Right cardiac atrium (tissue), 5 donors: ENCODE data around the gene AQP4. TPM values are rescaled to one million over a fixed set of nuclear protein-coding genes. Genes with fewer than 3 reads are reported as not detected.

Experiments used
- ATAC-seq, 2 donors: fragments of 200-7000 bp; cut with Tn5 transposase; one replicate each; pipeline versions ENCODE4 v1.8.0 to v1.9.1; 2020; ENCODE audit warnings: moderate library complexity in 2 of 2, mild to moderate bottlenecking in 1 of 2
- DNase-seq, 3 donors: peaks; one replicate each; pipeline ENCODE4 v3.0.0-alpha.2; 2020
- H3K27ac ChIP-seq: one replicate; pipeline ENCODE4 v1.5.1; 2013; ENCODE audit warnings: mild to moderate bottlenecking, low read length, control low read depth, moderate library complexity
- H3K27me3 ChIP-seq: one replicate; pipeline ENCODE4 v1.6.1; 2013; ENCODE audit not compliant: control insufficient read depth, insufficient read depth
- H3K4me1 ChIP-seq: one replicate; pipeline ENCODE4 v1.6.1; 2013; ENCODE audit warnings: low read length; ENCODE audit not compliant: control insufficient read depth, insufficient read depth
- H3K4me3 ChIP-seq: one replicate; pipeline ENCODE4 v1.5.1; 2013; ENCODE audit warnings: low read length, control low read depth
- H3K9me3 ChIP-seq: one replicate; pipeline ENCODE4 v1.6.1; 2013; ENCODE audit warnings: low read length; ENCODE audit not compliant: control insufficient read depth
- WGBS: extraction: QIAGEN DNeasy Blood & Tissue Kit; methylation state at CpG from one replicate; pipeline ENCODE4 v1.1.7; 2013; 5-methylcytosine and 5-hydroxymethylcytosine counted together
- intact Hi-C, 4 donors: fragments of 100-400 bp; cut with DNase I; formaldehyde crosslinking; loops; one replicate each; pipeline versions ENCODE4 v1.11.0 to v1.14.0; 2022 to 2023
- long read RNA-seq, 4 donors: library from polyadenylated mRNA; unstranded; transcript quantifications; one replicate each; pipeline ENCODE4 v2.0.0, GENCODE V29; 2020 to 2021
- polyA plus RNA-seq: library from polyadenylated mRNA; stranded (reverse); fragments of 200-250 nt; gene quantifications from one replicate; pipeline ENCODE4 v1.2.3, GENCODE V29; 2013
- total RNA-seq, 4 donors: library from RNA; stranded (reverse); fragmentation: NEBNext Ultra II Directional; extraction: Animal tissue kit (Norgen Biotek cat#: 25700); gene quantifications; one replicate each; pipeline ENCODE4 v1.2.1, GENCODE V29; 2021
- donor health status: healthy with polysubstance abuse.
- donor health status: DM: no; HTN: yes; CAD: no.
- donor health status: DM: no; HTN: no; CAD: no.
- donor health status: DM: no; HTN: yes; CAD: no; lungs with severe emphysema.
- donor health status: DM: yes; HTN: yes; CAD: no.

Gene AQP4, protein sequence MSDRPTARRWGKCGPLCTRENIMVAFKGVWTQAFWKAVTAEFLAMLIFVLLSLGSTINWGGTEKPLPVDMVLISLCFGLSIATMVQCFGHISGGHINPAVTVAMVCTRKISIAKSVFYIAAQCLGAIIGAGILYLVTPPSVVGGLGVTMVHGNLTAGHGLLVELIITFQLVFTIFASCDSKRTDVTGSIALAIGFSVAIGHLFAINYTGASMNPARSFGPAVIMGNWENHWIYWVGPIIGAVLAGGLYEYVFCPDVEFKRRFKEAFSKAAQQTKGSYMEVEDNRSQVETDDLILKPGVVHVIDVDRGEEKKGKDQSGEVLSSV
- total RNA-seq (10 to 100 TPM in 3 of 4 donors, 1 to 10 TPM in 1; 9.7 to 23.6 (median 15.2) TPM), polyA plus RNA-seq (5.1 TPM)
- long read RNA-seq, donor 1, full-length matches to known transcripts, result 9 of 12 reads
- long read RNA-seq, donor 1, partial matches to known transcripts, result 0 of 12 reads
- long read RNA-seq, donor 1, other reads (novel, unspliced or antisense), result 3 of 12 reads
- long read RNA-seq, donor 2, full-length matches to known transcripts, result 7 of 8 reads
- long read RNA-seq, donor 2, partial matches to known transcripts, result 0 of 8 reads
- long read RNA-seq, donor 2, other reads (novel, unspliced or antisense), result 1 of 8 reads
- long read RNA-seq, donor 3, full-length matches to known transcripts, result 35 of 47 reads
- long read RNA-seq, donor 3, partial matches to known transcripts, result 5 of 47 reads
- long read RNA-seq, donor 3, other reads (novel, unspliced or antisense), result 7 of 47 reads
- long read RNA-seq, donor 4, full-length matches to known transcripts, result 10 of 13 reads
- long read RNA-seq, donor 4, partial matches to known transcripts, result 0 of 13 reads
- long read RNA-seq, donor 4, other reads (novel, unspliced or antisense), result 3 of 13 reads

DNA sequence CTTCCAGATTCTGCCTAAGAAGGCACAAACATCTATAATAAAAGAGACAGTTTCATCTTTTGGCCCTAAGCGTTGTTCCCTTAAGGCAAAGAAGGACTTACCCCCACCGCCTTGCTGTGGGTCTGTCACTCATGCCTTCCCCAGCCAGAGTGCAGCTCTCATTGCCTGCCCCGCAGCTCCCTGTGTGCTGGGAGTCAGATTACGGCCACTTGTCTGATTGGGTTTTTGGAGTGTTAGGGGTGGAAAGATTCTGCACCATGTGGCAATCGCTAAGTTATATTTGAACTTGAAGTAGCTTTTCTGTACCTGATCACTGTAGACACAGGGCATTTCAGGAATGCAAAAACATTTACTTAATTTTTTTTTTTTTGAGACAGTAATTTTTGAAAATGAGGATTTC, at the start of gene AQP4:
Gene AQP4 (minus strand): TSS at position 151 of the 400 bp plus-strand sequence. CDS start 18 bp downstream, at position 133.
- Histone ChIP-seq H3K9me3 (no peaks in the 10 kb centered on the region), H3K4me3 (peak within 1 kb of the TSS; percentile 16), H3K27me3 (no peaks in the 10 kb centered on the region), H3K27ac (peak within 1 kb of the TSS; percentile 70), H3K4me1 (no peaks in the 10 kb centered on the region)
- WGBS, result 24% methylated on average over 5 of the region's 5 CpGs
- ATAC-seq (peak; percentile 76 to 84), DNase-seq (peak; percentile 28 to 75 (median 70))
- intact Hi-C loops, result no loop called here

DNA sequence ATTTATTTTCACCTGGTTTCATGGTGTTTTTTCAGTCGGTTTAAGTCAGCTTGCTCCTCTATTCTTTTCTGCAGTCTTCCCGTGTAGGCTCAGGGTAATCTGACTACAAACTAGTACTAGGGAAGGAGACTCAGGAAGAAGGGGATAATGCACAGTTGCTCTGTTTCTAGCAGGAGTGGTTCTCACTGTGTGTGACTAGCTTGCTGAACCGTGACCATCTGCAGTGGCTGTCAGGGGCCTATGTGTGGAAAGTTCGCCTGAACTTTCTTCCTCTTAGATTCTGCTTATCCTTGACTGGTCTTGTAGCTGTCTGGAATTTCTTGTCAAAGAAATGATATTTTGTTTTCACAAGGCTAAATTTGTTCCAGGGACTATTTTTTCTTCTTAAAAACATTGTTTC, 46.3 kb upstream of the AQP4 start:
- H3K27ac ChIP-seq, result no peak overlapping the region
- H3K4me3 ChIP-seq, result no peak overlapping the region
- DNase-seq (no peak), ATAC-seq (no peak)
- H3K4me1 ChIP-seq, result no peaks in the 10 kb centered on the region
- WGBS, result 48% methylated on average over 4 of the region's 4 CpGs
- intact Hi-C loops, result no loop called here
- no peaks in the 10 kb centered on the region for H3K27me3 ChIP-seq
- H3K9me3 ChIP-seq, result no peaks in the 10 kb centered on the region

- no peak overlapping the region for H3K27ac ChIP-seq
- no peaks in the 10 kb centered on the region for H3K27me3 ChIP-seq
- H3K4me3 ChIP-seq, result no peak overlapping the region
- no peaks in the 10 kb centered on the region for H3K9me3 ChIP-seq
- intact Hi-C loops, result no loop called here
- DNase-seq (no peak), ATAC-seq (peak in 1 of 2 donors; percentile 79)
- WGBS, result 28% methylated on average over 5 of the region's 5 CpGs
- H3K4me1 ChIP-seq, result no peaks in the 10 kb centered on the region
Measured at GRCh38 chr18:26909599-26910290, 44.2 kb upstream of the AQP4 start.

DNA sequence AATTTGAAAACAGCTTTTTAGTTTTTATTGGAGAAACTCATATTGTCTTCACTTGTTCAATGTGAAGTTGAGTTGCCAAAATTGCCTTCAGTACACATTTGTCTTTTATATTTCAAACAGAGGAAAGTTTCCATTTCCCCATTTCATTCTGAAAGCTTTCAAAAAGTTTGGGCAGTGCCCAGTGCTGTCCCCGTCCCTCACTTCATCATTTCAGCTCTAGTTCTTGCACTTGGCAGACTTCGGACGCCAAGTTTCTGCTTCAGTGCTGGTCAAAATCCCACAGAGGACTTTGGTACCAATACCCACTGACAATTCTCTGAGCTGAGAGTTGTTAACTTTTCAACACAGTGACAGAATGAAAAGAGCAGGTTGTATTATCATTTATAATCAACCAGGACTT, 43.4 kb upstream of the AQP4 start:
- no peak overlapping the region for H3K27ac ChIP-seq
- H3K27me3 ChIP-seq, result no peaks in the 10 kb centered on the region
- ATAC-seq (no peak), DNase-seq (no peak)
- H3K4me1 ChIP-seq, result no peaks in the 10 kb centered on the region
- 60% methylated on average over 3 of the region's 3 CpGs for WGBS
- H3K4me3 ChIP-seq, result no peak overlapping the region
- intact Hi-C loops, result no loop called here
- no peaks in the 10 kb centered on the region for H3K9me3 ChIP-seq

GRCh38 chr18:26902291-26902690, 36.8 kb upstream of the AQP4 start:
- Histone ChIP-seq H3K27me3 (no peaks in the 10 kb centered on the region), H3K27ac (no peak overlapping the region), H3K9me3 (no peaks in the 10 kb centered on the region), H3K4me1 (no peaks in the 10 kb centered on the region), H3K4me3 (no peak overlapping the region)
- no peak for ATAC-seq
- no peak for DNase-seq
- 91% methylated on average over 5 of the region's 5 CpGs for WGBS
- intact Hi-C loops, result no loop called here

DNA sequence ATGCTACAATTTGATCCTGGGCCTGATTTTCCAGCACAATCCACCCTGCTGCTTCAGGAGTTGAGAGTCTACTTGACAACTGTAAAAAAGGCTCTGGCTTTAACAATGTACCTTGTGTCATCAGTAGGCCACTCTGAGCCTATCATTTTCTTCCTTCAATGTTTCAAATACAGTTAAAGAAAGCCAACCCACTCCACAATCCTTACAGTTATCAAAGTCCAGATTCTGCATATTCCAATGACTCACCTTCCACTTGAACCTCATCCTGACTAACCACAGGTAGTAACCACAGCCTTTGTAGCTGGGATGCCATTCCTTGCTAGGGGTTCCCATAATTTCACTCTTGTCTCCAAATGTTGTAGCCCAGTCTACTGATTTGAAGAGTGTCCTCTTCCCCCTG, 35.5 kb upstream of the AQP4 start:
- ATAC-seq, result no peak
- intact Hi-C loops, result no loop called here
- H3K4me3 ChIP-seq, result no peak overlapping the region

DNA sequence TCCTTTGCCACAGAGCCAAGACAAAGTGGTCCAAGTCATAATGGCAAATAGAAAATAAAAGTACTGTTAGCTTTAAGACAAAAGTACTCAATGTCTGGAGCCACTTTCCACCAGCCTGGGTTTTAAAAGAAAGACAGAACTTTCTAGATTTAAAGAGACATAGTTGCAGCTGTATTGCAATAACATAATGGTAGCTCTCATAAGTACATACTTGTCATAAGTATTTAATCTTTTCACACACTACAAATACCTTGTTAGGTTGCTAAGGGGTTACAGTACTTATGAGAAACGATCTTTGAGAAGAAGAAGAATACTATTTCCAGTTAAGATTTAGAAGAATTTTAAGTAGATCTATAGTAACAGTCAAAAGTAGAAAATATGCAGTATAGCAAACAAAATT, 28.9 kb upstream of the AQP4 start:
- Histone ChIP-seq H3K27me3 (no peaks in the 10 kb centered on the region), H3K4me1 (no peaks in the 10 kb centered on the region), H3K4me3 (no peak overlapping the region), H3K27ac (no peak overlapping the region), H3K9me3 (no peaks in the 10 kb centered on the region)
- DNase-seq, result no peak
- ATAC-seq, result no peak
- 27% methylated on average over 1 of the region's 1 CpG for WGBS
- intact Hi-C loops, result no loop called here

More for the DNA sequence above, 35.5 kb upstream of the AQP4 start:
- Histone ChIP-seq H3K27ac (no peak overlapping the region), H3K9me3 (no peaks in the 10 kb centered on the region), H3K27me3 (no peaks in the 10 kb centered on the region), H3K4me1 (no peaks in the 10 kb centered on the region)
- DNase-seq, result no peak

GRCh38 chr18:26893996-26894395, 28.5 kb upstream of the AQP4 start:
- intact Hi-C loops, result no loop called here

GRCh38 chr18:26888259-26888658, 22.8 kb upstream of the AQP4 start:
- no peak for DNase-seq
- H3K27ac ChIP-seq, result no peak overlapping the region
- H3K9me3 ChIP-seq, result no peaks in the 10 kb centered on the region
- no peak overlapping the region for H3K4me3 ChIP-seq
- H3K4me1 ChIP-seq, result no peaks in the 10 kb centered on the region
- ATAC-seq, result no peak
- 95% methylated on average over 4 of the region's 4 CpGs for WGBS
- intact Hi-C loops, result no loop called here
- no peaks in the 10 kb centered on the region for H3K27me3 ChIP-seq

More at GRCh38 chr18:26893996-26894395, 28.5 kb upstream of the AQP4 start:
- no peaks in the 10 kb centered on the region for H3K4me1 ChIP-seq
- DNase-seq, result no peak
- 44% methylated on average over 6 of the region's 6 CpGs for WGBS
- no peak for ATAC-seq
- no peak overlapping the region for H3K4me3 ChIP-seq
- no peaks in the 10 kb centered on the region for H3K9me3 ChIP-seq
- no peak overlapping the region for H3K27ac ChIP-seq
- H3K27me3 ChIP-seq, result no peaks in the 10 kb centered on the region

DNA sequence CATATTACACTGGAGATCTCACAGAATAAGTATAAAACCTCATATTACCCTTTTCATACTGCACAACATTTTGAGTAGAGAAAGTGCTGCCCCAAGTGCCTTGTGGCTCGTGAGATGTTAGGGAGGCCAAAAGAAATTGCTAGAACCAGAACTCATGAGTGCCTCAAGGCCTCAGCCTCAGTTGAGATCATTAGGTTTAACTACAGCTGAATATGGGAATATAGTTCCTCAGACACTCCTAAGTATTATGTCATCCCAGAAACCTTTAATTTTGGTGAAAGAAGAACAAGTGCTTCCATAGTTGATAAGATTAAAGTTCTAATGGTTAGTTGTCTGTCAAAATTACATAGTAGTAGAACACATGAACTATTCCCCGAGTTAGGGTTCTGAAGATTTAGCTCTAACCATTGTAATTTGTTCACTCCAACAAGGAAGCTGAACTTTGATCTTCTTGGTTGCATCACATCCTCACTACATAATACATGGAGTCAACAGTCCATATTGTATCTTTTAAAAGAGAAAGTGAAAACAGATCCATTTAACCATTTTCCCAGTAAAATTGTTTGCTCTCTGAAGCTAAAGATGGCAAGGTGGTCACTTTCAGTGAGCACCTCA, 9.6 kb upstream of the AQP4 start:
- ATAC-seq (no peak), DNase-seq (no peak)
- WGBS, result 74% methylated on average over 2 of the region's 2 CpGs
- no peak overlapping the region for H3K4me3 ChIP-seq
- no peaks in the 10 kb centered on the region for H3K4me1 ChIP-seq
- no peaks in the 10 kb centered on the region for H3K9me3 ChIP-seq
- H3K27me3 ChIP-seq, result no peaks in the 10 kb centered on the region
- no peak overlapping the region for H3K27ac ChIP-seq
- intact Hi-C loops, result no loop called here
